Endothelial cell of umbilical vein (primary cell): ENCODE results near the gene PRDM1. TPM values are rescaled to one million over a fixed set of nuclear protein-coding genes. Genes with fewer than 3 reads are reported as not detected.

Source experiments
- BruUV-seq: library from RNA; stranded (reverse); fragments of 400-500 nt; replicated peaks from 2 replicates; lab custom pipeline; 2021; lab: Mats Ljungman, UMichigan
- CTCF ChIA-PET: fragments of 300-600, 350-600 bp; sonication (Branson Sonifier 250); formaldehyde crosslinking; loops from one replicate; lab custom pipeline; 2021; ENCODE audit warnings: antibody characterized with exemption, inconsistent platforms; lab: Charles Lee
- POLR2A ChIA-PET: fragments of 300-600, 350-600 bp; sonication (Branson Sonifier 250); formaldehyde crosslinking; loops from one replicate; lab custom pipeline; 2021; ENCODE audit warnings: antibody characterized with exemption, inconsistent platforms; lab: Charles Lee
- DNase-seq: peaks from one replicate; pipeline ENCODE4 v3.0.0-alpha.2; 2011; ENCODE audit warnings: low read depth, low spot score
- FAIRE-seq: peaks from 2 replicates; lab custom pipeline; 2011; peaks lifted over from hg19 to GRCh38; lab: Jason Lieb, UNC
- H2AFZ ChIP-seq: 2 replicates; pipeline ENCODE4 v1.6.0; 2012; ENCODE audit warnings: low read depth, low read length, control low read depth, inconsistent platforms
- H3K27ac ChIP-seq: 2 replicates; pipeline ENCODE4 v1.5.1; 2011; ENCODE audit warnings: low read depth, mild to moderate bottlenecking, control low read depth, low read length, moderate library complexity; ENCODE audit not compliant: insufficient read depth
- H3K27me3 ChIP-seq, 2 experiments: 2 replicates each; pipeline versions ENCODE4 v1.6.0 to v1.6.1; 2011; ENCODE audit warnings: low read length in 2 of 2, mixed read lengths in 1 of 2; ENCODE audit not compliant: control insufficient read depth in 2 of 2, insufficient read depth in 2 of 2
- H3K36me3 ChIP-seq, 2 experiments: 2 replicates in 1 of 2; 3 replicates in 1 of 2; pipeline ENCODE4 v1.5.1; 2011; ENCODE audit warnings: low read length in 2 of 2, mild to moderate bottlenecking in 1 of 2, moderate library complexity in 1 of 2; ENCODE audit not compliant: control insufficient read depth in 2 of 2, insufficient read depth in 2 of 2; ENCODE audit errors: extremely low read depth in 1 of 2
- H3K4me1 ChIP-seq: 3 replicates; pipeline ENCODE4 v1.5.1; 2011; ENCODE audit warnings: mild to moderate bottlenecking, low read length; ENCODE audit not compliant: control insufficient read depth, insufficient read depth; ENCODE audit errors: extremely low read depth
- H3K4me2 ChIP-seq: 2 replicates; pipeline ENCODE4 v1.6.1; 2011; ENCODE audit warnings: low read length, control low read depth, mixed read lengths; ENCODE audit not compliant: insufficient read depth
- H3K4me3 ChIP-seq, 3 experiments: fragments of 200-600 bp in 1 of 3; sonication (generic), shearing (Covaris generic) in 1 of 3; replicated peaks in 1 of 3; 2 replicates each; pipeline ENCODE4 v1.5.1; 2011 to 2016; ENCODE audit warnings: control low read depth in 3 of 3, low read length in 3 of 3, mild to moderate bottlenecking in 2 of 3, inconsistent platforms in 1 of 3, low read depth in 1 of 3, moderate library complexity in 1 of 3; ENCODE audit not compliant: insufficient read depth in 1 of 3
- H3K79me2 ChIP-seq: 2 replicates; pipeline ENCODE4 v1.6.0; 2012; ENCODE audit warnings: low read length, inconsistent platforms; ENCODE audit not compliant: control insufficient read depth, insufficient read depth
- H3K9ac ChIP-seq: replicated peaks from 2 replicates; pipeline ENCODE3; 2011; ENCODE audit warnings: low read length, control low read depth; ENCODE audit not compliant: insufficient read depth; ENCODE audit errors: extremely low read depth
- H3K9me1 ChIP-seq: replicated peaks from 3 replicates; pipeline ENCODE4 v1.6.0; 2011; ENCODE audit warnings: mild to moderate bottlenecking, low read length; ENCODE audit not compliant: control insufficient read depth, insufficient read depth; ENCODE audit errors: extremely low read depth
- H3K9me3 ChIP-seq: replicated peaks from 2 replicates; pipeline ENCODE4 v1.5.1; 2012; ENCODE audit warnings: low read length, inconsistent platforms; ENCODE audit not compliant: control insufficient read depth, insufficient read depth
- H4K20me1 ChIP-seq: replicated peaks from 2 replicates; pipeline ENCODE3; 2011; ENCODE audit warnings: mild to moderate bottlenecking, low read length; ENCODE audit not compliant: control insufficient read depth, insufficient read depth; ENCODE audit errors: extremely low read depth
- EZH2 ChIP-seq: IDR thresholded peaks from 2 replicates; pipeline ENCODE4 v1.6.1; 2012; ENCODE audit warnings: borderline replicate concordance, low read depth, mild to moderate bottlenecking, moderate library complexity, low read length, inconsistent platforms; ENCODE audit not compliant: severe bottlenecking
- FOS ChIP-seq: IDR thresholded peaks from 2 replicates; pipeline ENCODE4 v1.6.1; 2011; ENCODE audit warnings: mild to moderate bottlenecking, low read length, moderate library complexity, borderline replicate concordance; ENCODE audit not compliant: insufficient read depth
- GATA2 ChIP-seq: IDR thresholded peaks from 2 replicates; pipeline ENCODE4 v1.7.0; 2011; ENCODE audit warnings: low read depth, mild to moderate bottlenecking, moderate library complexity, mixed read lengths, low read length; ENCODE audit not compliant: insufficient read length, insufficient read depth
- JUN ChIP-seq: IDR thresholded peaks from 2 replicates; pipeline ENCODE4 v1.6.1; 2011; ENCODE audit warnings: borderline replicate concordance, low read depth; ENCODE audit not compliant: insufficient read length, insufficient read depth
- MYC ChIP-seq: IDR thresholded peaks from one replicate; pipeline ENCODE4 v1.6.1; 2011; ENCODE audit warnings: mild to moderate bottlenecking, low read depth, low read length
- POLR2A ChIP-seq: IDR thresholded peaks from 2 replicates; pipeline ENCODE4 v1.6.1; 2012; ENCODE audit warnings: low read depth, mild to moderate bottlenecking, control low read depth, low read length
- POLR2AphosphoS5 ChIP-seq: IDR thresholded peaks from 2 replicates; pipeline ENCODE4 v1.6.1; 2012; ENCODE audit warnings: low read depth, mild to moderate bottlenecking, control low read depth, low read length, moderate library complexity; ENCODE audit not compliant: insufficient read depth
- dilution Hi-C: fragments of 300-500 bp; cut with MboI; formaldehyde crosslinking; loops from one replicate; pipeline ENCODE4 v1.15.0; 2019; ENCODE audit warnings: low sequenced_read_pairs; ENCODE audit not compliant: extremely low pct_ligation_motif_present
- intact Hi-C: fragments of 100-400 bp; cut with micrococcal nuclease; formaldehyde crosslinking; loops from one replicate; pipeline ENCODE4 v1.10.0; 2022
- polyA plus RNA-seq, 4 experiments: library from polyadenylated mRNA; depleted of rRNA in 3 of 4; stranded (reverse) in 3 of 4; unstranded in 1 of 4; fragments of >200 nt; gene quantifications; 2 replicates each; pipeline versions ENCODE4 v1.2.1 to v1.2.3, GENCODE V29; 2011 to 2012; ENCODE audit warnings: missing spikeins in 1 of 4
- total RNA-seq: library from RNA; stranded (reverse); gene quantifications from 2 replicates; pipeline ENCODE4 v1.2.3, GENCODE V29; 2021
- TF ChIP-seq, protein P1 (sequence below): IDR thresholded peaks from 2 replicates; pipeline ENCODE4 v1.6.1; 2011; ENCODE audit not compliant: insufficient read depth, insufficient read length
- TF ChIP-seq, protein P2 (sequence below), 2 donors: IDR thresholded peaks; 1 replicate in 1 of 2; 2 replicates in 1 of 2; pipeline ENCODE4 v1.5.1; 2011; ENCODE audit warnings: low read length in 2 of 2, mild to moderate bottlenecking in 2 of 2, moderate library complexity in 2 of 2, control low read depth in 1 of 2, inconsistent platforms in 1 of 2, low read depth in 1 of 2; ENCODE audit not compliant: insufficient read depth in 1 of 2; ENCODE audit errors: extremely low read depth in 1 of 2

PRDM1 gene
- total and polyA plus RNA-seq, 2 donors (not counting 3 experiments of a cell fraction or from before 2014, with no cell fraction given), result 0.36 to 2.7 TPM

DNA sequence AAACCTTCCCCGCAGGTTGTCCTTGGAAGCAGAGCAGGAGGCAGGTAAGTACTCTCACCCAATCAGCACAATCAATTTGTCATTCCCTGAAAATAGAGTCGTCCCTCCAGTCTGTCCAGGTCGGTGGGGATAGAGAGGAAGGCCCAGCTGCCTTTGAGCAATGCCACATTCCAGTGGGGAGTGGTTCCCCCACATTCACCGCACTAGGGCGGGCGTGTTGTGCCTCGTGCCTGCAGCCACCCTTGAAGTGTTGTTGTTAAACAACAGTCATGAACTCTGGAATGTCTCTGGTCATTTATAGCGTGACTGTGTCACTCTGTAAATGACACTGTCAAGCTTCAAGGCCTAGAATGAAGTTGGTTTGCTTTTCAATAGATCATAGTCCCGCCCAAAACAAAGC, 33.4 kb downstream of the PRDM1 start:
- no peak overlapping the region for H3K4me3 ChIP-seq
- H4K20me1 ChIP-seq, result no peaks in the 10 kb centered on the region
- POLR2A ChIA-PET, result no interaction called here
- H3K9ac ChIP-seq, result no peak overlapping the region
- no peak for DNase-seq
- no peak overlapping the region for H3K4me2 ChIP-seq
- H2AFZ ChIP-seq, result no peak overlapping the region
- CTCF ChIA-PET, result no interaction called here
- H3K27ac ChIP-seq, result no peak overlapping the region
- dilution Hi-C loops, result no loop called here
- no TSS peak for BruUV-seq
- H3K79me2 ChIP-seq, result no peaks in the 10 kb centered on the region
- no peaks in the 10 kb centered on the region for H3K36me3 ChIP-seq
- H3K4me1 ChIP-seq, result no peaks in the 10 kb centered on the region
- no peaks in the 10 kb centered on the region for H3K9me1 ChIP-seq
- TF ChIP-seq EZH2 (no peak), JUN (no peak), POLR2A (no peak)
- no peaks in the 10 kb centered on the region for H3K27me3 ChIP-seq
- no peaks in the 10 kb centered on the region for H3K9me3 ChIP-seq
- no peak for FAIRE-seq
- intact Hi-C loops, result no loop called here

DNA sequence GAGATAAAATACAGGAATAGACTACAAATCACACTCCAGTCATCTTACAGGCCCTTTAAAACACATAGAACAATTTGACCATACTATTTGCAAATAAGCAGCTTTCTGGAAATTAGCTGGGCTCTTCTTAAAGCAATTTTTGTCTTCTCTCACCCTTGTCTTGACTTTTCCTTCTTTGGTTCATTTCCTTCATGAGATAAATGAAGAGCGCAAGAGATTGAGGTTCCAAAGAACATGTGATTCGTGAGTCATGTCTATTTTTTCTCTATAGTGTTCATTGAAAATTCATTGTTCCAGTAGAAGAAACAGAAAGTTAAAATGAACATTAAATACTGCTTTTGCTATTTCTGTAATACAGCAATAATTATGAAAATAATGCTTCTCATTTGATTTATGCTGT, 33.9 kb downstream of the PRDM1 start:
- Histone ChIP-seq H3K79me2 (no peaks in the 10 kb centered on the region), H3K9me1 (no peaks in the 10 kb centered on the region), H3K27ac (no peak overlapping the region), H3K4me2 (no peak overlapping the region), H3K4me3 (no peak overlapping the region), H3K4me1 (no peaks in the 10 kb centered on the region), H3K9me3 (no peaks in the 10 kb centered on the region), H3K27me3 (no peaks in the 10 kb centered on the region), H3K9ac (no peak overlapping the region), H2AFZ (no peak overlapping the region), H3K36me3 (no peaks in the 10 kb centered on the region), H4K20me1 (no peaks in the 10 kb centered on the region)
- dilution Hi-C loops, result no loop called here
- FAIRE-seq (no peak), DNase-seq (no peak)
- ChIA-PET POLR2A (no interaction called here), CTCF (no interaction called here)
- intact Hi-C loops, result no loop called here
- BruUV-seq, result no TSS peak
- TF ChIP-seq FOS (no peak), EZH2 (no peak), GATA2 (no peak), POLR2AphosphoS5 (no peak), MYC (no peak), POLR2A (no peak), JUN (no peak)
- TF ChIP-seq, protein P1, sequence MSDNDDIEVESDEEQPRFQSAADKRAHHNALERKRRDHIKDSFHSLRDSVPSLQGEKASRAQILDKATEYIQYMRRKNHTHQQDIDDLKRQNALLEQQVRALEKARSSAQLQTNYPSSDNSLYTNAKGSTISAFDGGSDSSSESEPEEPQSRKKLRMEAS, result no peak
- TF ChIP-seq, protein P2, sequence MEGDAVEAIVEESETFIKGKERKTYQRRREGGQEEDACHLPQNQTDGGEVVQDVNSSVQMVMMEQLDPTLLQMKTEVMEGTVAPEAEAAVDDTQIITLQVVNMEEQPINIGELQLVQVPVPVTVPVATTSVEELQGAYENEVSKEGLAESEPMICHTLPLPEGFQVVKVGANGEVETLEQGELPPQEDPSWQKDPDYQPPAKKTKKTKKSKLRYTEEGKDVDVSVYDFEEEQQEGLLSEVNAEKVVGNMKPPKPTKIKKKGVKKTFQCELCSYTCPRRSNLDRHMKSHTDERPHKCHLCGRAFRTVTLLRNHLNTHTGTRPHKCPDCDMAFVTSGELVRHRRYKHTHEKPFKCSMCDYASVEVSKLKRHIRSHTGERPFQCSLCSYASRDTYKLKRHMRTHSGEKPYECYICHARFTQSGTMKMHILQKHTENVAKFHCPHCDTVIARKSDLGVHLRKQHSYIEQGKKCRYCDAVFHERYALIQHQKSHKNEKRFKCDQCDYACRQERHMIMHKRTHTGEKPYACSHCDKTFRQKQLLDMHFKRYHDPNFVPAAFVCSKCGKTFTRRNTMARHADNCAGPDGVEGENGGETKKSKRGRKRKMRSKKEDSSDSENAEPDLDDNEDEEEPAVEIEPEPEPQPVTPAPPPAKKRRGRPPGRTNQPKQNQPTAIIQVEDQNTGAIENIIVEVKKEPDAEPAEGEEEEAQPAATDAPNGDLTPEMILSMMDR (IDR thresholded peaks at IDR 0.05; ENCODE audit: extremely low read depth in 1 of 2, insufficient read depth in 1 of 2, low read depth in 1 of 2, low read length in 2 of 2), result no peak
